GM19324 (cell line): ENCODE measurements around the gene EXD2.
"Not testable (repeated sequence)": the region's sequence is repeated elsewhere in the genome, so short reads cannot be mapped to it uniquely, and the experiment has no call there.

Source experiments
- ATAC-seq: cut with Tn5 transposase; IDR thresholded peaks from one replicate; pipeline ENCODE4 v1.9.1; 2021; ENCODE audit warnings: mild to moderate bottlenecking, moderate library complexity; ENCODE audit not compliant: unreplicated experiment, low FRiP score

The EXD2 gene

GRCh38 chr14:69190191-69190590, 1.1 kb upstream of the EXD2 start:
- ATAC-seq = no peak

- no peak for ATAC-seq
These were observed 2.4 kb downstream of the EXD2 start for GRCh38 chr14:69193721-69194120.

- no peak for ATAC-seq
These were observed 8.5 kb downstream of the EXD2 start for GRCh38 chr14:69199786-69200185.

- ATAC-seq = no peak
These were observed 13.5 kb downstream of the EXD2 start for GRCh38 chr14:69204753-69205152.

GRCh38 chr14:69207435-69208041, 16.2 kb downstream of the EXD2 start:
- ATAC-seq = no peak

GRCh38 chr14:69208666-69209065, 17.4 kb downstream of the EXD2 start:
- ATAC-seq = no peak

GRCh38 chr14:69214393-69214792, 23.1 kb downstream of the EXD2 start:
- no peak for ATAC-seq

GRCh38 chr14:69217663-69218062, 26.4 kb downstream of the EXD2 start:
- ATAC-seq = not testable (repeated sequence)

GRCh38 chr14:69224946-69225345, 33.6 kb downstream of the EXD2 start:
- ATAC-seq = no peak

GRCh38 chr14:69226178-69226577, 34.9 kb downstream of the EXD2 start:
- ATAC-seq = no peak

- ATAC-seq = no peak
These were observed 35.4 kb downstream of the EXD2 start for GRCh38 chr14:69226736-69227135.

GRCh38 chr14:69231486-69231885, 40.2 kb downstream of the EXD2 start:
- ATAC-seq = no peak

- no peak for ATAC-seq
These were observed 41.1 kb downstream of the EXD2 start for GRCh38 chr14:69232388-69232787.

GRCh38 chr14:69234106-69234505, 42.8 kb downstream of the EXD2 start:
- no peak for ATAC-seq

- no peak for ATAC-seq
These were observed 44.4 kb downstream of the EXD2 start for GRCh38 chr14:69235708-69236107.

- ATAC-seq = no peak
These were observed 45.8 kb downstream of the EXD2 start for GRCh38 chr14:69237142-69237541.

- no peak for ATAC-seq
These were observed 46.3 kb downstream of the EXD2 start for GRCh38 chr14:69237584-69237983.

- no peak for ATAC-seq
These were observed 47.6 kb downstream of the EXD2 start for GRCh38 chr14:69238883-69239282.

- ATAC-seq = no peak
These were observed 49.4 kb downstream of the EXD2 start for GRCh38 chr14:69240527-69241173.

GRCh38 chr14:69241577-69241976, 50.3 kb downstream of the EXD2 start:
- ATAC-seq = no peak

GRCh38 chr14:69242311-69243224, 51.3 kb downstream of the EXD2 start:
- no peak for ATAC-seq
